A673 (cell line): ENCODE results near the gene ACOX3. TPM values are rescaled to one million over a fixed set of nuclear protein-coding genes. Genes with fewer than 3 reads are reported as not detected.

Source experiments
- BruUV-seq: library from RNA; stranded (reverse); fragments of 400-500 nt; replicated peaks from 2 replicates; lab custom pipeline; 2021; lab: Mats Ljungman, UMichigan
- CTCF ChIA-PET: fragments of 300-600 bp; sonication (Branson Sonifier 250); formaldehyde crosslinking; loops from one replicate; lab custom pipeline; 2022; ENCODE audit warnings: antibody characterized with exemption; lab: Charles Lee
- POLR2A ChIA-PET: fragments of 300-600 bp; sonication (Branson Sonifier 250); formaldehyde crosslinking; loops from one replicate; lab custom pipeline; 2022; ENCODE audit warnings: antibody characterized with exemption; ENCODE audit not compliant: low non-redundant PET; lab: Charles Lee
- DNase-seq: peaks from one replicate; pipeline ENCODE4 v3.0.0-alpha.2; 2015; ENCODE audit warnings: low spot score
- H3K27ac ChIP-seq: fragments of 200-600 bp; sonication (generic); 2 replicates; pipeline ENCODE4 v1.5.1; 2016; ENCODE audit warnings: mixed run types, low read depth, mild to moderate bottlenecking, mixed read lengths, antibody characterized with exemption, low read length; ENCODE audit not compliant: poor library complexity, severe bottlenecking
- H3K27me3 ChIP-seq: fragments of 200-600 bp; sonication (generic); replicated peaks from 2 replicates; pipeline ENCODE4 v1.6.1; 2017; ENCODE audit warnings: mixed run types, low read depth, mild to moderate bottlenecking, mixed read lengths, antibody characterized with exemption, low read length; ENCODE audit not compliant: insufficient read depth, poor library complexity
- H3K36me3 ChIP-seq: fragments of 200-600 bp; sonication (generic); 2 replicates; pipeline ENCODE4 v1.6.1; 2016; ENCODE audit warnings: mixed run types, mild to moderate bottlenecking, mixed read lengths, antibody characterized with exemption, low read length; ENCODE audit not compliant: insufficient read depth, poor library complexity, severe bottlenecking
- H3K4me1 ChIP-seq: fragments of 200-600 bp; sonication (generic); 2 replicates; pipeline ENCODE4 v1.6.1; 2017; ENCODE audit warnings: mixed run types, mild to moderate bottlenecking, mixed read lengths, antibody characterized with exemption, low read length; ENCODE audit not compliant: insufficient read depth, poor library complexity, severe bottlenecking
- H3K4me3 ChIP-seq: fragments of 200-600 bp; sonication (generic); 2 replicates; pipeline ENCODE4 v1.5.1; 2016; ENCODE audit warnings: low read depth, mixed run types, mild to moderate bottlenecking, mixed read lengths, low read length; ENCODE audit not compliant: poor library complexity, severe bottlenecking
- H3K9me3 ChIP-seq: fragments of 200-600 bp; sonication (generic); 2 replicates; pipeline ENCODE4 v1.6.1; 2016; ENCODE audit warnings: mixed run types, low read depth, mild to moderate bottlenecking, mixed read lengths, antibody characterized with exemption, low read length; ENCODE audit not compliant: poor library complexity, severe bottlenecking
- CTCF ChIP-seq: fragments of 300-800, 200-600 bp; sonication (generic); conservative IDR thresholded peaks from 2 replicates; pipeline ENCODE4 v1.5.1; 2017; ENCODE audit warnings: low read depth, mild to moderate bottlenecking, antibody characterized with exemption, low read length, moderate library complexity, mixed read lengths
- EZH2 ChIP-seq: fragments of 200-600 bp; sonication (generic); IDR thresholded peaks from 2 replicates; pipeline ENCODE4 v1.6.1; 2017; ENCODE audit warnings: borderline replicate concordance, low read depth, mild to moderate bottlenecking, mixed read lengths, antibody characterized with exemption, low read length; ENCODE audit not compliant: poor library complexity, severe bottlenecking
- intact Hi-C: fragments of 100-400 bp; cut with micrococcal nuclease; formaldehyde crosslinking; loops from one replicate; pipeline ENCODE4 v1.10.0; 2022; ENCODE audit not compliant: unreplicated experiment
- total RNA-seq: library from RNA; stranded (reverse); gene quantifications from 2 replicates; pipeline ENCODE4 v1.2.3, GENCODE V29; 2021

ACOX3 gene
- total RNA-seq, 1 experiment from 2014 or later: 14.3 TPM

DNA sequence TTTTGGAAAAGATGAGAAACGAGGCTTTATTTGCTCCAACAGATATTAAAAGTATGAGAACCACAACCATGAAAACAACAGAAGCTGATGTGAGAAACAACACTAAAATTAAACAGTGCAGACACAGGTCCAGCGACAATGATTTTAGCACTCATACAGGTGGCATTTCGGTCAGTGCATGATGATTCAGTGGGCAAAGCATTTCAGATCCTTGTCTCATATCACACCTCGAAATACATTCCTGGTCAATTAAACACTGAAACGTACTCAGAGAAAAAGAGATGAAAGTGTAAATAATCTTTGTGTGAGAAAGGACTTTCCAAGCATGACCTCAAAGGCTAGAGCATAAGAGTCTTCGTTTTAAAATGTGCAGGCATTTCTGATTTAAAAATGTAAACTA, 85.2 kb downstream of the ACOX3 start:
- BruUV-seq: no TSS peak
- DNase-seq: no peak

DNA sequence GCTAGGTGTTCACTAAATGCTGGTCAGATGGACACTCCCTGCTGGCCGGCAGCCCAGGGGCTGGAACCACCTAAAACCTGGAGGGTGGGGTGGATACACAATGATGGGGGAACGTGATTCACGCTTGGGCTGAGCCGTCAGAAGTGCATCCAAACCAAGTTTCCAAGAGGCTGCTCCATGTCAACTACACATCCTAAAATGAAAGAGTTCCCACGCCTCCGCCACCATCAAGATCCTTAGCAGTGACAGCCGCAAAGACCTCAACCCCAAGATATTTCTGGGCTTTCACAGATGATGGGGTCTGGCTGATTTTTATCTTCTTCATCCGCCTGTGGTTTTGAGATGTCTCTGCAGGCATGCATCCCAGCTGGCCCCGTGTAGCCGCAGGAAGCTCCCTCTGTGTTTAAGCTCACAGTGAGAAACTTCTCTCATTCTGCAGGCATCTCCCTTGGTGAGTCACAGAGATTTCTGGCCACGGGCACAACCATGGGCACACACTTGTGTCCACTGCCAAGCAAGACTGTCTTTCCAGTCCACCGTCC, 86.5 kb downstream of the ACOX3 start:
- intact Hi-C loops: no loop called here

More for the DNA sequence above, 85.2 kb downstream of the ACOX3 start:
- Histone ChIP-seq H3K9me3 (no peaks in the 10 kb centered on the region), H3K27ac (no peak overlapping the region), H3K4me3 (no peak overlapping the region), H3K27me3 (no peaks in the 10 kb centered on the region), H3K4me1 (no peaks in the 10 kb centered on the region), H3K36me3 (no peaks in the 10 kb centered on the region)
- POLR2A ChIA-PET: no interaction called here
- CTCF ChIA-PET: no interaction called here
- TF ChIP-seq CTCF (no peak), EZH2 (no peak)
- intact Hi-C loops: no loop called here

DNA sequence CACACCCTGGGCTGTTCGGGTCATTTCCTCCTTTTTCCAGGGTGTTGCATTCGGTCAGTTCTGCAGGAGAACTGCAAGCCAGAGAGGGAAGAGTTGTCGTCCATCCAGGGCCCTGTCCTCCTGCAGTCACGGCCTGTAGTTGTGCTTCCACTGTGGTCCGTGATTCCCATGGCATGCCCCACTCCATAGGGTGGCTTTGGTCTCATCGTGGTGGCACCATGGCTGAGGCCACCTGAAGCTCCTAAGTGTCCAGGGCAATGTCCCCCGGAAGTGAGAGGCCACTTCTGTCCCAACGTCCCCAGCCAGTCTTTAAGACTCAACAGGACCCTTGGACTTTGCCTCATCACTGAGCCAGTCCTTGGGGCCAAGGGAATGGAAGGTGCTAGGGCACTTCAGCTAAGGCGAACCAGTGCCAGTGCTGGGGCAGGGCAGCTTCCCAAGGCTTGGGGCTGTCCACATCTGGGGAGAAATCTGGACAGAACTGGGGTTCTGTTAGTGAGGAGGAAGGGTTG, 87.3 kb downstream of the ACOX3 start:
- intact Hi-C loops: no loop called here
- no peaks in the 10 kb centered on the region for H3K4me1 ChIP-seq
- no peaks in the 10 kb centered on the region for H3K36me3 ChIP-seq
- POLR2A ChIA-PET: no interaction called here
- H3K9me3 ChIP-seq: no peaks in the 10 kb centered on the region
- BruUV-seq: no TSS peak
- no peak overlapping the region for H3K4me3 ChIP-seq
- no peak overlapping the region for H3K27ac ChIP-seq
- CTCF ChIA-PET: no interaction called here
- TF ChIP-seq EZH2 (no peak), CTCF (no peak)
- no peak for DNase-seq
- H3K27me3 ChIP-seq: no peaks in the 10 kb centered on the region

More for the DNA sequence above, 86.5 kb downstream of the ACOX3 start:
- Histone ChIP-seq H3K4me3 (no peak overlapping the region), H3K27me3 (no peaks in the 10 kb centered on the region), H3K27ac (no peak overlapping the region), H3K4me1 (no peaks in the 10 kb centered on the region), H3K36me3 (no peaks in the 10 kb centered on the region), H3K9me3 (no peaks in the 10 kb centered on the region)
- BruUV-seq: no TSS peak
- ChIA-PET CTCF (no interaction called here), POLR2A (no interaction called here)
- no peak for TF ChIP-seq EZH2
- TF ChIP-seq CTCF: no peak
- no peak for DNase-seq
